K562 (cell line): ENCODE data around the gene NPB. TPM values are rescaled to one million over a fixed set of nuclear protein-coding genes. Genes with fewer than 3 reads are reported as not detected.

ENCODE experiments used
- ETS1 ChIP-seq: conservative IDR thresholded peaks from 2 replicates; pipeline ENCODE4 v1.6.1; 2011; ENCODE audit warnings: low read depth, mild to moderate bottlenecking, low read length; ENCODE audit not compliant: control insufficient read depth
- GATAD2A ChIP-seq: fragments of 450-650 bp; IDR thresholded peaks from 2 replicates; pipeline ENCODE4 v1.6.1; 2017
- GTF3C2 ChIP-seq: IDR thresholded peaks from 3 replicates; pipeline ENCODE4 v1.6.1; 2011; ENCODE audit warnings: borderline replicate concordance, mild to moderate bottlenecking, moderate library complexity; ENCODE audit not compliant: insufficient read length; ENCODE audit errors: extremely low read depth
- HNRNPL ChIP-seq: fragments of 200-400 bp; formaldehyde crosslinking; IDR thresholded peaks from 2 replicates; pipeline ENCODE4 v1.6.1; 2017; ENCODE audit warnings: low read depth, mild to moderate bottlenecking, low read length
- NELFE ChIP-seq: IDR thresholded peaks from 2 replicates; pipeline ENCODE4 v1.6.1; 2011; ENCODE audit warnings: mild to moderate bottlenecking; ENCODE audit not compliant: insufficient read depth, insufficient read length
- POLR2G ChIP-seq: fragments of 200-400 bp; formaldehyde crosslinking; IDR thresholded peaks from 2 replicates; pipeline ENCODE4 v1.6.1; 2017; ENCODE audit warnings: low read depth, mild to moderate bottlenecking, antibody characterized with exemption, low read length, moderate library complexity
- PTBP1 ChIP-seq: fragments of 200-400 bp; formaldehyde crosslinking; IDR thresholded peaks from 2 replicates; pipeline ENCODE4 v1.6.1; 2017; ENCODE audit warnings: low read depth, low read length
- TSHZ1 ChIP-seq: fragments of 250-450 bp; sonication (Bioruptor Pico); IDR thresholded peaks from 2 replicates; pipeline ENCODE4 v1.4.0; 2020; ENCODE audit warnings: mild to moderate bottlenecking, moderate library complexity
- YY1 ChIP-seq, 3 experiments: IDR thresholded peaks; 2 replicates each; pipeline ENCODE4 v1.6.1; 2011; ENCODE audit warnings: low read length in 2 of 3, mild to moderate bottlenecking in 2 of 3, moderate library complexity in 2 of 3, borderline replicate concordance in 1 of 3, control low read depth in 1 of 3, low read depth in 1 of 3; ENCODE audit not compliant: insufficient read depth in 3 of 3, insufficient replicate concordance in 2 of 3, control insufficient read depth in 1 of 3, insufficient read length in 1 of 3; ENCODE audit errors: extremely low read depth in 1 of 3
- ZNF133 ChIP-seq: fragments of 250-450 bp; sonication (Bioruptor Pico); IDR thresholded peaks from 2 replicates; pipeline ENCODE4 v1.4.0; 2020; ENCODE audit warnings: mild to moderate bottlenecking
- ZNF146 ChIP-seq: IDR thresholded peaks from one replicate; pipeline ENCODE4 v1.6.1; 2018; ENCODE audit warnings: missing compliant biosample characterization; ENCODE audit not compliant: unreplicated experiment
- ZNF592 ChIP-seq: fragments of 450-650 bp; IDR thresholded peaks from 2 replicates; pipeline ENCODE4 v1.6.1; 2017; ENCODE audit warnings: antibody characterized with exemption, mild to moderate bottlenecking
- polyA plus RNA-seq, 8 experiments: library from polyadenylated mRNA; depleted of rRNA in 4 of 8; stranded (reverse) in 5 of 8; unstranded in 3 of 8; fragments of >200 nt; fragmentation: Nextera tagmentation in 2 of 8; fragmentation: Illumina TruSeq in 1 of 8; extraction: Ambion mirVana in 2 of 8; extraction: Trizol in 1 of 8; gene quantifications; 2 replicates each; pipeline versions ENCODE4 v1.2.1 to v1.2.3, GENCODE V29; 2011 to 2014; ENCODE audit warnings: inconsistent platforms in 1 of 8, missing spikeins in 1 of 8
- total RNA-seq, 7 experiments: library from RNA; depleted of rRNA in 6 of 7; stranded (reverse); fragments of >200 nt in 6 of 7; fragmentation: Illumina TruSeq in 2 of 7; extraction: Trizol in 2 of 7; gene quantifications; 2 replicates each; pipeline versions ENCODE4 v1.2.1 to v1.2.3, GENCODE V29; 2011 to 2021; ENCODE audit warnings: low replicate concordance in 1 of 7

NPB gene
- total and polyA plus RNA-seq, 9 of the 15 experiments (the other 6 are each of a cell fraction or from before 2014, with no cell fraction given) = 0.03 to 0.61 (median 0.14) TPM; not detected in 2

GRCh38 chr17:81923302-81924260, 21.5 kb downstream of the NPB start (continued):
- TF ChIP-seq TSHZ1 (CRISPR knock-in tag) = no peak
- TF ChIP-seq GTF3C2 = no peak
- no peak for TF ChIP-seq PTBP1
- peak; percentile 69 for TF ChIP-seq POLR2G
- no peak for TF ChIP-seq ZNF146 (CRISPR knock-in tag)
- TF ChIP-seq ETS1 = peak; percentile 78; the same call in 1 of the 2 replicates
- TF ChIP-seq NELFE = no peak
- peak; percentile 68; the same call in 1 of the 2 replicates for TF ChIP-seq ZNF592
- peak; percentile 35; the same call in 1 of the 2 replicates for TF ChIP-seq HNRNPL
- TF ChIP-seq YY1 (IDR thresholded peaks at IDR 0.05; ENCODE audit: borderline replicate concordance in 1 of 3, control insufficient read depth in 1 of 3, extremely low read depth in 1 of 3, insufficient read depth in 3 of 3, insufficient read length in 1 of 3, insufficient replicate concordance in 2 of 3, low read depth in 1 of 3, low read length in 2 of 3) = peak in 2 of 3 experiments; percentile 23 to 38
- no peak for TF ChIP-seq ZNF133 (CRISPR knock-in tag)
- TF ChIP-seq GATAD2A = no peak
